ENCODE data around the gene CAMK2A.

Gene CAMK2A

DNA sequence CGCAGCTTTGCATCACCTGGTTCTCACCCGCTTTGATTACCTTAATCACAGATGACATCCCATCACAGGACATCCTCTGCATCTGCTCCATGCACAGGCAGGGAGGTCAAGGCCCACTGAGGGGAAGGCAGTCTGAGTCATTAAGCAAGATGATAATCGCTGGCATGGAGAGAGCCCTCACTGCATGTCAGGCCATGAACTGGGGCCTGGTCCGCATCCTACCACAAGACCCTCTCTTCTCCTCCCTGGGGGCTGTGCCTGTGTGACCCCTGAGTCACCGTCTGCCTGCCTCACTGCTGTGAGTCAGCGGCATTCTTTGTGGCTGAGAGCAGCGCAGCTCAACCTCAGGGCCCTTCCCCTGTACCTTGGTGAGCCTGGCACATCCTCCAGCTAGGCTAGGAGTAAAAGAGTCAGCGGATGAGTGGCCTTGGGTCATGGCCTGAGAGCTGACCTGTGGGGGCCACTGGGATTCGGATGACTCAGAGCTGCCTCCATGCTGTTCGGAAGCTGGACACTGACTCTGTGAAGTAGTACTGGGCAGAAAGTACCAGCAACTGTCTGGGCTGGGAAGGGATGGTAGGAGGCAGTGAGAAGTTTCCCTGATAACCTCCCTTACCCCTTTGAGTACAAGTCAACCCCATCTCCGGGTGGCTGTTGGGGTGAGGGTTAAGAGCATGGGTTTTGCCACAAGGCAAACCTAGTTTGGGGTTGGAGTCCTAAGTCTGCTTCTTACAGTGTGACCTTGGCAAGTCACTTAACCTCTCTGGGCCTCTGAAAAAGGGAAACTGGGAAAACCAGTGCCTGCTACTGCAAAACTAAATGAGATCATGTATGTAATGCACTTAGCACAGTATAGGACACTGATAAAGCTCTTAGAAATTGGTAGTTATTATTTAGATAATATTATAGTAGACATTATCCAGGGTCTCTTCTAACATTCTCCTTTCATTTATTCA is 27.8 kb upstream of the CAMK2A start:
- H3K4me3 ChIP-seq (ENCODE audit: low read depth, low read length) = no peak overlapping the region
- TF ChIP-seq, protein P1, sequence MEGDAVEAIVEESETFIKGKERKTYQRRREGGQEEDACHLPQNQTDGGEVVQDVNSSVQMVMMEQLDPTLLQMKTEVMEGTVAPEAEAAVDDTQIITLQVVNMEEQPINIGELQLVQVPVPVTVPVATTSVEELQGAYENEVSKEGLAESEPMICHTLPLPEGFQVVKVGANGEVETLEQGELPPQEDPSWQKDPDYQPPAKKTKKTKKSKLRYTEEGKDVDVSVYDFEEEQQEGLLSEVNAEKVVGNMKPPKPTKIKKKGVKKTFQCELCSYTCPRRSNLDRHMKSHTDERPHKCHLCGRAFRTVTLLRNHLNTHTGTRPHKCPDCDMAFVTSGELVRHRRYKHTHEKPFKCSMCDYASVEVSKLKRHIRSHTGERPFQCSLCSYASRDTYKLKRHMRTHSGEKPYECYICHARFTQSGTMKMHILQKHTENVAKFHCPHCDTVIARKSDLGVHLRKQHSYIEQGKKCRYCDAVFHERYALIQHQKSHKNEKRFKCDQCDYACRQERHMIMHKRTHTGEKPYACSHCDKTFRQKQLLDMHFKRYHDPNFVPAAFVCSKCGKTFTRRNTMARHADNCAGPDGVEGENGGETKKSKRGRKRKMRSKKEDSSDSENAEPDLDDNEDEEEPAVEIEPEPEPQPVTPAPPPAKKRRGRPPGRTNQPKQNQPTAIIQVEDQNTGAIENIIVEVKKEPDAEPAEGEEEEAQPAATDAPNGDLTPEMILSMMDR (IDR thresholded peaks at IDR 0.05; ENCODE audit: borderline replicate concordance, insufficient read depth, low read depth, low read length) = no peak

DNA sequence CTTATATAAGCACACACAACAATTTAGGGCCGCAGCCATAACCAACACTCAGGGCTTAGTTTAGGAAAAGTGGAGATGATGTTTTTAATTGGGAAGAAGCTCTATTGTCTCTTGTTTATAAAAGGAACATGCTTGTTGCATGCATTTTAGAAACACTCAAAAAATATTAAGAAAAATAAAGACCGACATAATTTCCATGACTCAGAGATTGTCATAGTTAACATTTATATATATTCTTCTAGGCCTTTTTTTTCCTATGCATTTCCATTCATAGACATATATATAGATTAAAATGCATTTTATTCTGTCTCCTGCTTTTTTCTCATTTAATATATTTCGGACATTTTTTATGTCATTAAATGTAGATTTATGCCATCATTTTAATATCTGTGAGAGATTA is 26.7 kb upstream of the CAMK2A start:
- TF ChIP-seq, protein P1 (IDR thresholded peaks at IDR 0.05; ENCODE audit: borderline replicate concordance, insufficient read depth, low read depth, low read length) = no peak
- no peak overlapping the region for H3K4me3 ChIP-seq (ENCODE audit: low read depth, low read length)

DNA sequence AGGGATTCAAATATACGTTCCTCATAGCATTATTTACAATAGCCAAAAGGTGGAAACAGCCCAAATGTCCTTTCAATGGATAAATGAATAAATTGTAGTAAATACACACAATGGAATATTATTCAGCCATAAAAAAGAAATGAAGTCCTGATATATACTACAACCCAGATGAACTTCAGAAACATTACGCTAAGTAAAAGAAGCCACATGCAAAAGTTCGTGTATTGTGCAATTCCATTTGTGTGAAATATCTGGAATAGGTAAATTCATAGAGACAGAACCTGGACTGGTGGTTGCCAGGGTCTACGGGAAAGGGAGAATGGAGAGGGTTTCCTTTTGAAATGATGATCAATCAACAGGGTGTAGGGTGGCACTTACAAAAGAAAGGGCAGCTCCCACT is 25.7 kb upstream of the CAMK2A start:
- no peak overlapping the region for H3K4me3 ChIP-seq (ENCODE audit: low read depth, low read length)
- TF ChIP-seq, protein P1 (IDR thresholded peaks at IDR 0.05; ENCODE audit: borderline replicate concordance, insufficient read depth, low read depth, low read length) = no peak

DNA sequence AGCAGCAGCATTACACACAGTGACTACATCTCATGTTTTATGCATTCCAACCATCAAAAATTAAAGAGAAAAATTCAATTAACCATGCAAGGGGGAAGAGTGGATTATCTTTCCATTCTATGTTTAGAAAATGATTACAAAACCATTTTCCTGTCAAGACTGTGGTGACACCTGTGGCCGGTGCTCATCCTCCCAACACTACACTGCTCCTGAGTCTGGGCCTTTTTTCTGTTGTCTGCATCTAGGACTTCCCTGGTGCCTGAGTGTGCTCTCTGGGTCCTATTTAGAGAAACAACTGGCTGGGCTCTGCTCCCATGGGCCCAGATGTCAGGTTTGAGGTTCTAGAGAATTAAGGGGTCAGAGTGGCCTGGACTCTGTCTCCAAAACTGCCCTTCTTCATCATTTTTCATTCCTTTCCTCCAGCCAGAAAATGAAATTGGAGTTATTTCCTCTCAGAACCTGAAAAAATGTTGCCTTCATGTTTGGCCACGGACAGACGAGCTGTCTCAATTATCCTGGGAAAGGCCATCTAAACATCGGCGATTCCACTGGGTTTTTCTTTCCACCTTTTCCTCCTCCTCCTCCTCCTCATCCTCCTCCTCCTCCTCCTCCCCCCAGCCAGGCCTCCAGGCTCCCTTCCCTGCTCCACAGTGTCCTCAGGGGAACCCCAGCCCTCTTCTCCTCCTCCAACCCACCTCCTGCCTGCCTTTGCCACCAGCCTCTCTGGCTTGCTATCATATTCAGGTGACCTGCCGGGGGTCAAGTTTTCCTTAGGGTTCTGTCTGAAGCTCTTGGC is 24.5 kb upstream of the CAMK2A start:
- no peak overlapping the region for H3K4me3 ChIP-seq (ENCODE audit: low read depth, low read length)
- TF ChIP-seq, protein P1 (IDR thresholded peaks at IDR 0.05; ENCODE audit: borderline replicate concordance, insufficient read depth, low read depth, low read length) = no peak

DNA sequence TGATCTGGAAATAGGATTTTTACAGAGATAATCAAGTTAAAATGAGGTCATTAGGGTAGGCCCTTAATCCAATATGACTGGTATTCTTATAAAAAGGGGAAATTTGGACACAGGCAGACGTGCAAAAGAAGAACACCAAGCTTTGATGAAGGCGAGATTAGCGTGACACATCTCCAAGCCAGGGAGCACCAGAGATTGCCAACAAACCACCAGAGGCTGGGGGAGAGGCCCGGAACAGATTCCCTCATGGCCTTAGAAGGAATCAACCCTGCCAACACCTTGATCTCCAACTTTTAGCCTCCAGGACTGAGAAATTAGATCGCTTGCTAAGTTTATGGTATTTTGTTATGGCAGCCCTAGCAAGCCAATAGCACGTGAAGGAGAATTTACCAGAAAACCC is 23.9 kb upstream of the CAMK2A start:
- no peak overlapping the region for H3K4me3 ChIP-seq (ENCODE audit: low read depth, low read length)
- TF ChIP-seq, protein P1 (IDR thresholded peaks at IDR 0.05; ENCODE audit: borderline replicate concordance, insufficient read depth, low read depth, low read length) = no peak

DNA sequence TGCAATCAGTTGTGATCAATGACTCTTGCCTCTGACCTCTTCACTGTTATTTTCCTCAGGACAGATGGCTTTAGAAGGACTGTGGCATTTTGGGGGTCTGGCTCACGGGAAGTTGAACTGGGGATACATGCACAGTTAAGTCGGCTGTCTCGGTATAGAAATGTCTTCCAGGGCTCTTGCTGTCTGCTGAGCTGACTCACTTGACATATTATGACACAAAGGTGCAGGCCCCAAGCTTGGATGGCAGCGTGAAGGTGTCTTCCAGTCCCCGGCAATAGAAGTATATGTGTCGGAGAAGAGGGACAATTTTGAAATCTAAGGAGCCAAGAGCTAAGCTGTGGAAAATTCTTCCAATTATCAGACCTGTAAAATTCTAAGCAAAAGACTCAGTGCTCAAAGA is 22.9 kb upstream of the CAMK2A start:
- no peak overlapping the region for H3K4me3 ChIP-seq (ENCODE audit: low read depth, low read length)
- TF ChIP-seq, protein P1 (IDR thresholded peaks at IDR 0.05; ENCODE audit: borderline replicate concordance, insufficient read depth, low read depth, low read length) = no peak

Measured in GM12875 (cell line).